Measurements from ENCODE around the gene ZNF606. TPM values are rescaled to one million over a fixed set of nuclear protein-coding genes. Genes with fewer than 3 reads are reported as not detected.

ZNF606 gene
- total RNA-seq, 1 donor from 2014 or later: 26.8 TPM

GRCh38 chr19:57935731-57936130 lies 66.9 kb downstream of the ZNF606 start:
- no peak for DNase-seq (ENCODE audit: extremely low read depth, low read depth, low spot score)

GRCh38 chr19:57934820-57935665 lies 67.6 kb downstream of the ZNF606 start, which contains the start of gene ZNF418:
Gene ZNF418 (minus strand): TSS chr19:57935402. CDS start chr19:57933822, 1,580 bp downstream.
- peak; percentile 56 for DNase-seq (ENCODE audit: extremely low read depth, low read depth, low spot score)

GRCh38 chr19:57927587-57927986 lies 75.0 kb downstream of the ZNF606 start:
- no peak for DNase-seq (ENCODE audit: extremely low read depth, low read depth, low spot score)

Other genes starting within 250 kb of the ZNF606 start
- 13.3 and 14.2 TPM in 2 replicates for gene ZNF586, start 233.1 kb downstream of the ZNF606 start, total RNA-seq
- gene ZNF552, start 187.9 kb downstream of the ZNF606 start, total RNA-seq: 2.7 and 4.3 TPM in 2 replicates
- 7.1 and 17.7 TPM in 2 replicates for gene ZNF587B, start 172.5 kb downstream of the ZNF606 start, total RNA-seq
- gene ZNF587, start 153.0 kb downstream of the ZNF606 start, total RNA-seq: 20.6 and 30.7 TPM in 2 replicates
- gene ZNF814, start 113.8 kb downstream of the ZNF606 start, total RNA-seq: 3.9 and 11.7 TPM in 2 replicates
- gene ZNF417, start 86.2 kb downstream of the ZNF606 start, total RNA-seq: 7.2 and 8.6 TPM in 2 replicates
- 4.3 and 6.3 TPM in 2 replicates for gene ZNF418, start 67.4 kb downstream of the ZNF606 start, total RNA-seq
- gene ZNF256, start 55.1 kb downstream of the ZNF606 start, total RNA-seq: 3.3 and 5.0 TPM in 2 replicates
- not detected in 2 replicates for gene C19orf18, start 28.3 kb downstream of the ZNF606 start, total RNA-seq
- not detected in 2 replicates for gene ZSCAN1, start 31.2 kb upstream of the ZNF606 start, total RNA-seq
- 1.2 and 2.4 TPM in 2 replicates for gene ZNF135, start 56.5 kb upstream of the ZNF606 start, total RNA-seq
- gene ZSCAN18, start 95.4 kb upstream of the ZNF606 start, total RNA-seq: 41.4 and 54.5 TPM in 2 replicates
- 8.5 and 11.7 TPM in 2 replicates for gene ZNF329, start 148.0 kb upstream of the ZNF606 start, total RNA-seq
- gene ZNF274, start 180.2 kb upstream of the ZNF606 start, total RNA-seq: 20.6 and 33.3 TPM in 2 replicates
- gene ZNF544, start 226.1 kb upstream of the ZNF606 start, total RNA-seq: 32.5 and 46.6 TPM in 2 replicates

Data from glomerular endothelial cell (primary cell).